ENCODE measurements around the gene PPP1R13B. TPM values are rescaled to one million over a fixed set of nuclear protein-coding genes. Genes with fewer than 3 reads are reported as not detected.
A peak's percentile ranks its signal among the peaks of the same experiment; 100 is the strongest.

The PPP1R13B gene
- total RNA-seq, 2 donors from 2014 or later, result 15.6 to 17.5 TPM

GRCh38 chr14:103741876-103742275 lies 105.5 kb downstream of the PPP1R13B start:
- Histone ChIP-seq H3K27me3 (ENCODE audit: control insufficient read depth, insufficient read depth, low read length, poor library complexity, severe bottlenecking) (no peaks in the 10 kb centered on the region), H3K4me1 (ENCODE audit: control insufficient read depth, insufficient read depth, low read length) (no peaks in the 10 kb centered on the region), H3K4me3 (ENCODE audit: low read length) (no peak overlapping the region), H3K9me3 (ENCODE audit: control insufficient read depth, low read length) (no peaks in the 10 kb centered on the region), H3K36me3 (ENCODE audit: control insufficient read depth, insufficient read depth, low read length) (peaks cover 11% of the 10 kb centered on the region), H3K9ac (ENCODE audit: extremely low read depth, low read length, poor library complexity, severe bottlenecking) (no peak overlapping the region), H3K27ac (ENCODE audit: low read depth, low read length) (no peak overlapping the region)
- Mint-ChIP-seq H3K27me3 (ENCODE audit: insufficient read depth) (no peaks in the 10 kb centered on the region), H3K9me3 (no peaks in the 10 kb centered on the region), H3K27ac (no peak overlapping the region), H3K4me3 (no peak overlapping the region), H3K36me3 (ENCODE audit: low read depth) (peaks cover 38% of the 10 kb centered on the region), H3K4me1 (peaks cover 8% of the 10 kb centered on the region)
- DNase-seq, result peak; percentile 38
- whole genome bisulfite sequencing, 2 experiments (ENCODE audit: insufficient coverage in 1 of 2, insufficient read length in 1 of 2), result 96% methylated on average over 9 of the region's 9 CpGs; no CpG with 5 or more reads in 1 of the 2 experiments
- TF ChIP-seq CTCF (conservative IDR thresholded peaks at IDR 0.05), result no peak

- TF ChIP-seq CTCF (conservative IDR thresholded peaks at IDR 0.05), result no peak
- no peaks in the 10 kb centered on the region for H3K4me1 ChIP-seq (ENCODE audit: control insufficient read depth, insufficient read depth, low read length)
- no peak overlapping the region for H3K27ac ChIP-seq (ENCODE audit: low read depth, low read length)
- H3K4me3 Mint-ChIP-seq, result no peak overlapping the region
- H3K9me3 Mint-ChIP-seq, result no peaks in the 10 kb centered on the region
- 95 to 98% methylated on average over 9 to 14 of the region's 14 CpGs for WGBS, 2 experiments (ENCODE audit: insufficient coverage in 1 of 2, insufficient read length in 1 of 2)
- no peak overlapping the region for H3K9ac ChIP-seq (ENCODE audit: extremely low read depth, low read length, poor library complexity, severe bottlenecking)
- H3K9me3 ChIP-seq (ENCODE audit: control insufficient read depth, low read length), result no peaks in the 10 kb centered on the region
- peaks cover 14% of the 10 kb centered on the region for H3K36me3 ChIP-seq (ENCODE audit: control insufficient read depth, insufficient read depth, low read length)
- H3K27me3 Mint-ChIP-seq (ENCODE audit: insufficient read depth), result no peaks in the 10 kb centered on the region
- H3K27ac Mint-ChIP-seq, result peak overlapping the region; percentile 75
- H3K36me3 Mint-ChIP-seq (ENCODE audit: low read depth), result peaks cover 38% of the 10 kb centered on the region
- H3K4me1 Mint-ChIP-seq, result peaks cover 8% of the 10 kb centered on the region
- peak; percentile 28 for DNase-seq
- no peaks in the 10 kb centered on the region for H3K27me3 ChIP-seq (ENCODE audit: control insufficient read depth, insufficient read depth, low read length, poor library complexity, severe bottlenecking)
- H3K4me3 ChIP-seq (ENCODE audit: low read length), result no peak overlapping the region
These were observed 106.2 kb downstream of the PPP1R13B start for GRCh38 chr14:103740991-103741689.

GRCh38 chr14:103739793-103740501 lies 107.4 kb downstream of the PPP1R13B start:
- Histone ChIP-seq H3K4me3 (ENCODE audit: low read length) (no peak overlapping the region), H3K4me1 (ENCODE audit: control insufficient read depth, insufficient read depth, low read length) (no peaks in the 10 kb centered on the region), H3K9ac (ENCODE audit: extremely low read depth, low read length, poor library complexity, severe bottlenecking) (no peak overlapping the region), H3K27ac (ENCODE audit: low read depth, low read length) (no peak overlapping the region), H3K36me3 (ENCODE audit: control insufficient read depth, insufficient read depth, low read length) (peaks cover 14% of the 10 kb centered on the region), H3K27me3 (ENCODE audit: control insufficient read depth, insufficient read depth, low read length, poor library complexity, severe bottlenecking) (no peaks in the 10 kb centered on the region), H3K9me3 (ENCODE audit: control insufficient read depth, low read length) (no peaks in the 10 kb centered on the region)
- TF ChIP-seq CTCF (conservative IDR thresholded peaks at IDR 0.05), result no peak
- Mint-ChIP-seq H3K4me1 (peaks cover 6% of the 10 kb centered on the region), H3K9me3 (no peaks in the 10 kb centered on the region), H3K4me3 (no peak overlapping the region), H3K27me3 (ENCODE audit: insufficient read depth) (no peaks in the 10 kb centered on the region), H3K36me3 (ENCODE audit: low read depth) (peaks cover 38% of the 10 kb centered on the region), H3K27ac (no peak overlapping the region)
- peak; percentile 50 for DNase-seq
- 92 to 96% methylated on average over 24 to 30 of the region's 30 CpGs for WGBS, 2 experiments (ENCODE audit: insufficient coverage in 1 of 2, insufficient read length in 1 of 2)
